MM.1S (cell line): Measurements from ENCODE around the gene DPP6.

Experiments
- DNase-seq: peaks from one replicate; pipeline ENCODE4 v3.0.0-alpha.2; 2015
- H2AFZ ChIP-seq: fragments of 300-600 bp; sonication (generic); 2 replicates; pipeline ENCODE4 v1.6.0; 2016; ENCODE audit warnings: antibody characterized with exemption, low read length
- H3F3A ChIP-seq: fragments of 300-600 bp; sonication (generic); 2 replicates; pipeline ENCODE4 v1.6.1; 2016; ENCODE audit warnings: mild to moderate bottlenecking, antibody characterized with exemption, low read length, moderate library complexity, mixed read lengths; ENCODE audit not compliant: insufficient read depth
- H3K27ac ChIP-seq: fragments of 300-600 bp; sonication (generic); 2 replicates; pipeline ENCODE4 v1.5.1; 2016; ENCODE audit warnings: mild to moderate bottlenecking, low read length
- H3K27me3 ChIP-seq: fragments of 300-600 bp; sonication (generic); replicated peaks from 2 replicates; pipeline ENCODE4 v1.6.0; 2016; ENCODE audit warnings: low read length; ENCODE audit not compliant: insufficient read depth
- H3K36me3 ChIP-seq: fragments of 300-600 bp; sonication (generic); replicated peaks from 2 replicates; pipeline ENCODE4 v1.6.1; 2016; ENCODE audit warnings: mild to moderate bottlenecking, low read length, mixed read lengths; ENCODE audit not compliant: insufficient read depth
- H3K4me1 ChIP-seq: fragments of 300-600 bp; sonication (generic); 2 replicates; pipeline ENCODE4 v1.6.1; 2016; ENCODE audit warnings: low read length, mixed read lengths
- H3K4me2 ChIP-seq: fragments of 300-600 bp; sonication (generic); 2 replicates; pipeline ENCODE4 v1.6.0; 2016; ENCODE audit warnings: low read depth, low read length
- H3K4me3 ChIP-seq: fragments of 300-600 bp; sonication (generic); 2 replicates; pipeline ENCODE4 v1.5.1; 2016; ENCODE audit warnings: low read length, mixed read lengths
- H3K79me2 ChIP-seq: fragments of 300-600 bp; sonication (generic); 2 replicates; pipeline ENCODE4 v1.6.1; 2016; ENCODE audit warnings: mixed run types, low read length, mixed read lengths
- H3K9ac ChIP-seq: fragments of 300-600 bp; sonication (generic); 2 replicates; pipeline ENCODE4 v1.6.1; 2016; ENCODE audit warnings: low read length, mixed read lengths
- H3K9me2 ChIP-seq: fragments of 300-600 bp; sonication (generic); replicated peaks from 2 replicates; pipeline ENCODE4 v1.6.1; 2016; ENCODE audit warnings: mild to moderate bottlenecking, low read length, mixed read lengths; ENCODE audit not compliant: insufficient read depth
- H3K9me3 ChIP-seq: fragments of 300-600 bp; sonication (generic); replicated peaks from 2 replicates; pipeline ENCODE4 v1.6.1; 2016; ENCODE audit warnings: mild to moderate bottlenecking, low read length, mixed read lengths; ENCODE audit not compliant: insufficient read depth
- H4K20me1 ChIP-seq: fragments of 300-600 bp; sonication (generic); 2 replicates; pipeline ENCODE4 v1.6.1; 2016; ENCODE audit warnings: mild to moderate bottlenecking, low read length, moderate library complexity, mixed read lengths; ENCODE audit not compliant: insufficient read depth
- EZH2 ChIP-seq: fragments of 300-600 bp; sonication (generic); optimal IDR thresholded peaks from 2 replicates; pipeline ENCODE3; 2017; ENCODE audit warnings: low read depth, mild to moderate bottlenecking, antibody characterized with exemption, low read length, mixed read lengths
- EZH2phosphoT487 ChIP-seq: fragments of 300-600 bp; sonication (generic); IDR thresholded peaks from 2 replicates; pipeline ENCODE4 v1.6.1; 2018; ENCODE audit warnings: antibody characterized with exemption, low read length
- TF ChIP-seq, protein P1 (sequence below): fragments of 300-600 bp; sonication (generic); IDR thresholded peaks from 2 replicates; pipeline ENCODE4 v1.5.1; 2016; ENCODE audit warnings: antibody characterized with exemption, low read length, mixed read lengths

DPP6 gene

DNA sequence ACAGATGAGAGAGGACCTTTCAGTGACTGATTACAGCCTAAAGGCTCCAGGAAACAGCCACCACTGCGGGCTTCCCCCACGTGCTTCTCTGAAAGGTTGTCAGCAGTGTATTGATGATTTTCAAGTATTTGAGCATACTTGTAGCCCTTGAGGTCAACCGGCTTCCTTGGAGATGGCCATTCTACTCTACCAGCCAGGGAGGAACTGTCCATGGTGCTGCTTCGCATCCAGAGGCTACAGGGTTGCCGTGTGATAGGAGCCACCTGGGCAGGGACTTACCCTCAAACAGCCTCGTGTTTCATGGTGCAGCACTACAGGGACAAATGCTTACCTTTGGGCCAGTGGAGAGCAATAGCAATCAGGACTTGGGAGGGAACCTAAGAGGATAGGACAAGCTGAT, 179.5 kb downstream of the DPP6 start:
- TF ChIP-seq EZH2phosphoT487 (no peak), EZH2 (no peak)
- TF ChIP-seq, protein P1, sequence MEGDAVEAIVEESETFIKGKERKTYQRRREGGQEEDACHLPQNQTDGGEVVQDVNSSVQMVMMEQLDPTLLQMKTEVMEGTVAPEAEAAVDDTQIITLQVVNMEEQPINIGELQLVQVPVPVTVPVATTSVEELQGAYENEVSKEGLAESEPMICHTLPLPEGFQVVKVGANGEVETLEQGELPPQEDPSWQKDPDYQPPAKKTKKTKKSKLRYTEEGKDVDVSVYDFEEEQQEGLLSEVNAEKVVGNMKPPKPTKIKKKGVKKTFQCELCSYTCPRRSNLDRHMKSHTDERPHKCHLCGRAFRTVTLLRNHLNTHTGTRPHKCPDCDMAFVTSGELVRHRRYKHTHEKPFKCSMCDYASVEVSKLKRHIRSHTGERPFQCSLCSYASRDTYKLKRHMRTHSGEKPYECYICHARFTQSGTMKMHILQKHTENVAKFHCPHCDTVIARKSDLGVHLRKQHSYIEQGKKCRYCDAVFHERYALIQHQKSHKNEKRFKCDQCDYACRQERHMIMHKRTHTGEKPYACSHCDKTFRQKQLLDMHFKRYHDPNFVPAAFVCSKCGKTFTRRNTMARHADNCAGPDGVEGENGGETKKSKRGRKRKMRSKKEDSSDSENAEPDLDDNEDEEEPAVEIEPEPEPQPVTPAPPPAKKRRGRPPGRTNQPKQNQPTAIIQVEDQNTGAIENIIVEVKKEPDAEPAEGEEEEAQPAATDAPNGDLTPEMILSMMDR, result no peak
- no peaks in the 10 kb centered on the region for H3K9me3 ChIP-seq
- H3K79me2 ChIP-seq, result no peaks in the 10 kb centered on the region
- H4K20me1 ChIP-seq, result no peaks in the 10 kb centered on the region
- no peak overlapping the region for H3K27ac ChIP-seq
- H3K9ac ChIP-seq, result no peak overlapping the region
- H3K4me3 ChIP-seq, result no peak overlapping the region
- no peaks in the 10 kb centered on the region for H3K9me2 ChIP-seq
- no peaks in the 10 kb centered on the region for H3F3A ChIP-seq
- H3K4me1 ChIP-seq, result no peaks in the 10 kb centered on the region
- no peaks in the 10 kb centered on the region for H3K36me3 ChIP-seq
- no peak overlapping the region for H2AFZ ChIP-seq
- no peak overlapping the region for H3K4me2 ChIP-seq
- no peaks in the 10 kb centered on the region for H3K27me3 ChIP-seq
- DNase-seq, result peak; percentile 23

DNA sequence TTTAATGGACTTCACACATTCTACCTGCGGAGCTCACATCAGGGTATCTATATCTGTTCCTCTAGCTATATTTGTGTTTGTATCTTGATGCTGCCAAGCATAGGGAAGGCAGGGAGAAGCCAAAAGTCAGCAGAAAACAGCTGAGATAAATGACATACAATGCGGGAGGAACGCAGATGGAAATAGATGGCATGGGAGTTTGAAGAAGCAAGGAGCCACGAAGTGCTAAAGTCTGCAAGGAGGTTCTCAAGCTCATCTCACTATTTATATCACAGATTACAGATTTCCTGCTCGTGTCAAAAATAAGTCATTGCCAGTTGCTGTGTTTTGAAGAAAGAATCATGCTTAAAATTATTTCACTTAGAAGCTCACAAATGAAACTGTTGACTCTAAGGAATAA, 180.5 kb downstream of the DPP6 start:
- Histone ChIP-seq H3K79me2 (no peaks in the 10 kb centered on the region), H3K27me3 (no peaks in the 10 kb centered on the region), H3K9ac (no peak overlapping the region), H3K4me1 (no peaks in the 10 kb centered on the region), H3K9me2 (no peaks in the 10 kb centered on the region), H2AFZ (no peak overlapping the region), H3K27ac (no peak overlapping the region), H3K4me3 (no peak overlapping the region), H3K9me3 (no peaks in the 10 kb centered on the region), H3K4me2 (no peak overlapping the region), H3K36me3 (no peaks in the 10 kb centered on the region), H3F3A (no peaks in the 10 kb centered on the region), H4K20me1 (no peaks in the 10 kb centered on the region)
- no peak for DNase-seq
- TF ChIP-seq EZH2, result no peak
- no peak for TF ChIP-seq EZH2phosphoT487
- TF ChIP-seq, protein P1, result no peak

DNA sequence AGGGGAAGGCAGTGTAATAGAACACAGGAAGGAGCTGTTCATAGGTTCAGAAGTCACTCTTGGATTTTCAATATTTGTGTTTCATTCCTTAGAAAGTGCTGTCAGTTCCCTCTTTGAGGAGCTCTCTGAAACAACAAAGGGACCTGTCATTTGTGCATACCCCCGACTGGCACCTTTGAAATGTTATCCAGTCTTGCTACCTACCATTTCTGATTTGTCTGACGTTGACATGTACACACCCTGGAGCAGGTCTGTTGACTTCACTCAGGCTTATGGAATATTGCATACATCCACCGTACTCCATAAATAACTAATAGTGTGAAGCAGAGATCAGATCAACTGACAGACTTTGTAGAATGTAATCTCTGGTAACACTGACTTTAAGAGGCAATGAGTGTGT, 189.8 kb downstream of the DPP6 start:
- H3K27me3 ChIP-seq, result no peaks in the 10 kb centered on the region
- H3F3A ChIP-seq, result no peaks in the 10 kb centered on the region
- H3K27ac ChIP-seq, result no peak overlapping the region
- no peaks in the 10 kb centered on the region for H3K79me2 ChIP-seq
- DNase-seq, result no peak
- no peaks in the 10 kb centered on the region for H4K20me1 ChIP-seq
- H3K9me2 ChIP-seq, result no peaks in the 10 kb centered on the region
- H3K36me3 ChIP-seq, result no peaks in the 10 kb centered on the region
- no peak overlapping the region for H2AFZ ChIP-seq
- H3K4me1 ChIP-seq, result no peaks in the 10 kb centered on the region
- no peak overlapping the region for H3K4me2 ChIP-seq
- no peak overlapping the region for H3K9ac ChIP-seq
- no peaks in the 10 kb centered on the region for H3K9me3 ChIP-seq
- TF ChIP-seq EZH2, result no peak
- TF ChIP-seq, protein P1, result no peak
- no peak for TF ChIP-seq EZH2phosphoT487
- no peak overlapping the region for H3K4me3 ChIP-seq

DNA sequence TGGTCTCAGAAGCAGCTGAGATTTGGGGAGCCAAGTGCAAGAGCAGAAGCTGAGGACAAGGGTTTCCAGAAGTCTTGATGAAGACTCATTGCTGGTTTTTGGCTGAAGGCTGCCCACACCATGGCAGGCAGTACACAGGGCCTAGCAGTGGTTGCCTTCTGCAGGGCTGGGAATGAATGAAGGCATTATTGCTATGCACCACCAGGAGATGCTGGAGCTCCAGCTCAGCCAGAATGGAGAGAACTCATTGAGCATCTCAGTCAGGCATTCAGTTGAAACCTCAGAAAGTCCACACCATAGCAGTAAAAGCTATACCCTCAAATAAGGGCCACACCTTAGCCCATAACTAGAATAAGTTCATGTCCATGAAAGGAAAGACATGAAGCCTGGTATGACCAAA, 190.5 kb downstream of the DPP6 start:
- Histone ChIP-seq H3K9me2 (no peaks in the 10 kb centered on the region), H3K27ac (no peak overlapping the region), H3K79me2 (no peaks in the 10 kb centered on the region), H3K36me3 (no peaks in the 10 kb centered on the region), H3K27me3 (no peaks in the 10 kb centered on the region), H4K20me1 (no peaks in the 10 kb centered on the region), H2AFZ (no peak overlapping the region), H3K4me1 (no peaks in the 10 kb centered on the region), H3K9me3 (no peaks in the 10 kb centered on the region), H3K9ac (no peak overlapping the region), H3K4me2 (no peak overlapping the region), H3F3A (no peaks in the 10 kb centered on the region), H3K4me3 (no peak overlapping the region)
- no peak for DNase-seq
- no peak for TF ChIP-seq EZH2phosphoT487
- TF ChIP-seq, protein P1, result no peak
- no peak for TF ChIP-seq EZH2
